Hindlimb muscle (tissue), 1 donor: ENCODE results near the gene KIR3DL3. TPM values are rescaled to one million over a fixed set of nuclear protein-coding genes. Genes with fewer than 3 reads are reported as not detected.
"Not testable (repeated sequence)": the region's sequence is repeated elsewhere in the genome, so short reads cannot be mapped to it uniquely, and the experiment has no call there.

ENCODE experiments used
- DNase-seq: peaks from one replicate; pipeline ENCODE4 v3.0.0-alpha.2; 2013
- polyA plus RNA-seq: library from polyadenylated mRNA; unstranded; fragments of 120-200 nt; gene quantifications from one replicate; pipeline ENCODE4 v1.2.1, GENCODE V29; 2013; ENCODE audit not compliant: insufficient read length

The KIR3DL3 gene
- polyA plus RNA-seq, 1 donor = not detected

DNA sequence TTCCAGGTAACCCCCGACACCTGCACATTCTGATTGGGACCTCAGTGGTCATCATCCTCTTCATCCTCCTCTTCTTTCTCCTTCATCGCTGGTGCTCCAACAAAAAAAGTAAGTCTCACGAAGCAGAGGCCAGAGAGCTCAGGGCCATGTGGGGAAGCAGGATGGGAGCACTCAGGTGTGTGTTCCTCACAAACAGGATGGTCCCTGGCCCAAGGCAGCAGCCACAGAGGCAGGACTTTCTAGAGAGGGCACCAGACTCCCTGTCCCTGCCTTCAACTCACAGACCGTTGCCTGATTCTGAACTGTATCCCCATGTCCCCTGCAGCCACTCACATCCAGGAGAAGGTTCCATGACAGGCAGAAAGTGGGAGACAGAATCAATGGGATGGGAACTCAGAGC lies 58.7 kb downstream of the KIR3DL3 start:
- not testable (repeated sequence) for DNase-seq

Other genes starting within 250 kb of the KIR3DL3 start
- not detected for gene LAIR2, start 221.6 kb upstream of the KIR3DL3 start, polyA plus RNA-seq
- 0.74 TPM for gene LILRA2, start 150.7 kb upstream of the KIR3DL3 start, polyA plus RNA-seq
- gene LILRA1, start 130.8 kb upstream of the KIR3DL3 start, polyA plus RNA-seq = 0.56 TPM
- 2.0 TPM for gene LILRB1, start 94.0 kb upstream of the KIR3DL3 start, polyA plus RNA-seq
- 1.3 TPM for gene LILRB4, start 61.5 kb upstream of the KIR3DL3 start, polyA plus RNA-seq
- gene KIR2DL3, start 14.1 kb downstream of the KIR3DL3 start, polyA plus RNA-seq = not detected
- not detected for gene KIR2DL1, start 45.4 kb downstream of the KIR3DL3 start, polyA plus RNA-seq
- not detected for gene KIR2DL4, start 79.2 kb downstream of the KIR3DL3 start, polyA plus RNA-seq
- gene KIR3DL1, start 92.0 kb downstream of the KIR3DL3 start, polyA plus RNA-seq = not detected
- not detected for gene KIR2DS4, start 108.2 kb downstream of the KIR3DL3 start, polyA plus RNA-seq
- gene KIR3DL2, start 126.0 kb downstream of the KIR3DL3 start, polyA plus RNA-seq = not detected
- gene FCAR, start 149.8 kb downstream of the KIR3DL3 start, polyA plus RNA-seq = 0.35 TPM
- gene NCR1, start 181.7 kb downstream of the KIR3DL3 start, polyA plus RNA-seq = 0.35 TPM
- gene NLRP7, start 223.1 kb downstream of the KIR3DL3 start, polyA plus RNA-seq = not detected
- 0.59 TPM for gene NLRP2, start 241.9 kb downstream of the KIR3DL3 start, polyA plus RNA-seq